H1 (cell line): ENCODE results near the gene CNTF. TPM values are rescaled to one million over a fixed set of nuclear protein-coding genes. Genes with fewer than 3 reads are reported as not detected.

Experiments used
- CTCF ChIA-PET: fragments of 300-600 bp; sonication (Branson Sonifier 250); formaldehyde crosslinking; loops from one replicate; lab custom pipeline; 2021; ENCODE audit not compliant: partially characterized antibody; lab: Charles Lee
- POLR2A ChIA-PET: fragments of 300-600 bp; sonication (Branson Sonifier 250); formaldehyde crosslinking; loops from one replicate; lab custom pipeline; 2021; ENCODE audit warnings: inconsistent platforms; ENCODE audit not compliant: partially characterized antibody; lab: Charles Lee
- DNase-seq, 2 experiments: peaks; one replicate each; pipeline versions ENCODE4 v3.0.0 to v3.0.0-alpha.2; 2010 to 2022; ENCODE audit warnings: low spot score in 2 of 2, low read depth in 1 of 2, mixed read lengths in 1 of 2
- FAIRE-seq: peaks from 2 replicates; lab custom pipeline; 2011; peaks lifted over from hg19 to GRCh38; lab: Jason Lieb, UNC
- H2AFZ ChIP-seq: 2 replicates; pipeline ENCODE4 v1.8.1; 2012; ENCODE audit warnings: low read length, inconsistent platforms
- H2AK5ac ChIP-seq: 2 replicates; pipeline ENCODE4 v1.6.1; 2013; ENCODE audit warnings: low read depth, low read length
- H2BK120ac ChIP-seq: replicated peaks from 2 replicates; pipeline ENCODE3; 2013; ENCODE audit warnings: low read depth, low read length, inconsistent platforms
- H2BK12ac ChIP-seq: 2 replicates; pipeline ENCODE4 v1.6.1; 2013; ENCODE audit warnings: low read depth, low read length
- H2BK15ac ChIP-seq: 2 replicates; pipeline ENCODE4 v1.6.1; 2013; ENCODE audit warnings: low read length
- H2BK20ac ChIP-seq: 2 replicates; pipeline ENCODE4 v1.6.1; 2013; ENCODE audit warnings: low read length
- H2BK5ac ChIP-seq: 2 replicates; pipeline ENCODE4 v1.6.1; 2013; ENCODE audit warnings: low read depth, low read length
- H3K14ac ChIP-seq: 2 replicates; pipeline ENCODE4 v1.6.1; 2013; ENCODE audit warnings: inconsistent platforms; ENCODE audit not compliant: insufficient read length
- H3K18ac ChIP-seq: 2 replicates; pipeline ENCODE4 v1.6.1; 2013; ENCODE audit warnings: low read length; ENCODE audit errors: extremely low read depth
- H3K23ac ChIP-seq: 2 replicates; pipeline ENCODE4 v1.6.1; 2013; ENCODE audit warnings: inconsistent platforms; ENCODE audit not compliant: insufficient read length
- H3K23me2 ChIP-seq: 2 replicates; pipeline ENCODE4 v1.6.1; 2013; ENCODE audit warnings: low read depth, low read length
- H3K27ac ChIP-seq: 2 replicates; pipeline ENCODE4 v1.6.1; 2011; ENCODE audit warnings: low read depth, low read length, inconsistent platforms
- H3K27me3 ChIP-seq, 4 experiments: replicated peaks in 1 of 4; 1 replicate in 1 of 4; 2 replicates in 3 of 4; pipeline versions ENCODE4 v1.6.1 to v1.8.1; 2011 to 2013; ENCODE audit warnings: low read length in 3 of 4, mild to moderate bottlenecking in 3 of 4, inconsistent platforms in 2 of 4, mixed read lengths in 2 of 4, moderate library complexity in 1 of 4; ENCODE audit not compliant: control insufficient read depth in 3 of 4, insufficient read depth in 3 of 4; ENCODE audit errors: extremely low read depth in 1 of 4
- H3K36me3 ChIP-seq, 4 experiments: 2 replicates each; pipeline versions ENCODE4 v1.6.1 to v1.8.1; 2011 to 2013; ENCODE audit warnings: mild to moderate bottlenecking in 4 of 4, low read length in 3 of 4, moderate library complexity in 2 of 4, control low read depth in 1 of 4, inconsistent platforms in 1 of 4; ENCODE audit not compliant: insufficient read depth in 4 of 4, control insufficient read depth in 2 of 4
- H3K4ac ChIP-seq: replicated peaks from 2 replicates; pipeline ENCODE3; 2013; ENCODE audit warnings: low read length, low read depth, mixed read lengths, inconsistent platforms; ENCODE audit not compliant: insufficient read length
- H3K4me1 ChIP-seq, 4 experiments: replicated peaks in 1 of 4; 1 replicate in 1 of 4; 2 replicates in 3 of 4; pipeline versions ENCODE4 v1.6.1 to v1.8.1; 2011 to 2013; ENCODE audit warnings: low read length in 3 of 4, inconsistent platforms in 2 of 4, mixed read lengths in 1 of 4; ENCODE audit not compliant: insufficient read depth in 4 of 4, control insufficient read depth in 3 of 4
- H3K4me2 ChIP-seq, 2 experiments: 2 replicates each; pipeline versions ENCODE4 v1.6.1 to v1.8.1; 2011 to 2013; ENCODE audit warnings: low read depth in 2 of 2, low read length in 2 of 2, control low read depth in 1 of 2, inconsistent platforms in 1 of 2, mild to moderate bottlenecking in 1 of 2; ENCODE audit not compliant: insufficient read depth in 1 of 2
- H3K4me3 ChIP-seq, 4 experiments: fragments of 200-600, 300-600 bp in 1 of 4; sonication (generic), shearing (Covaris generic), sonication (Bioruptor Twin) in 1 of 4; 2 replicates each; pipeline versions ENCODE4 v1.5.1 to v1.8.1; 2011 to 2016; ENCODE audit warnings: low read length in 4 of 4, low read depth in 3 of 4, control low read depth in 2 of 4, inconsistent platforms in 2 of 4, mild to moderate bottlenecking in 2 of 4, mixed read lengths in 1 of 4, moderate library complexity in 1 of 4; ENCODE audit not compliant: insufficient read depth in 2 of 4; ENCODE audit errors: extremely low read depth in 1 of 4
- H3K56ac ChIP-seq: replicated peaks from 2 replicates; pipeline ENCODE3; 2013; ENCODE audit warnings: low read depth, mild to moderate bottlenecking, mixed read lengths, low read length, inconsistent platforms; ENCODE audit not compliant: insufficient read length
- H3K79me1 ChIP-seq: 2 replicates; pipeline ENCODE4 v1.6.1; 2013; ENCODE audit warnings: low read depth, low read length, control low read depth
- H3K79me2 ChIP-seq, 2 experiments: 2 replicates each; pipeline versions ENCODE4 v1.6.1 to v1.8.1; 2012 to 2013; ENCODE audit warnings: low read length in 2 of 2, mild to moderate bottlenecking in 2 of 2, inconsistent platforms in 1 of 2; ENCODE audit not compliant: insufficient read depth in 2 of 2, control insufficient read depth in 1 of 2
- H3K9ac ChIP-seq, 4 experiments: replicated peaks in 1 of 4; 1 replicate in 1 of 4; 2 replicates in 3 of 4; pipeline versions ENCODE4 v1.6.1 to v1.8.1; 2011 to 2013; ENCODE audit warnings: low read depth in 3 of 4, low read length in 3 of 4, control low read depth in 2 of 4, mild to moderate bottlenecking in 2 of 4, moderate library complexity in 2 of 4, inconsistent platforms in 1 of 4; ENCODE audit errors: extremely low read depth in 1 of 4
- H3K9me3 ChIP-seq, 2 experiments: 2 replicates each; pipeline versions ENCODE4 v1.6.1 to v1.8.1; 2012 to 2013; ENCODE audit warnings: mild to moderate bottlenecking in 2 of 2, moderate library complexity in 2 of 2, control low read depth in 1 of 2, inconsistent platforms in 1 of 2, low read depth in 1 of 2, low read length in 1 of 2, mixed read lengths in 1 of 2; ENCODE audit not compliant: insufficient read depth in 2 of 2
- H4K20me1 ChIP-seq, 2 experiments: replicated peaks in 1 of 2; 2 replicates each; pipeline versions ENCODE3 to v1.8.1; 2011 to 2013; ENCODE audit warnings: inconsistent platforms in 2 of 2, low read length in 2 of 2, mild to moderate bottlenecking in 1 of 2; ENCODE audit not compliant: insufficient read depth in 2 of 2, control insufficient read depth in 1 of 2
- H4K5ac ChIP-seq: 2 replicates; pipeline ENCODE4 v1.6.1; 2013; ENCODE audit warnings: low read length, low read depth, mixed read lengths, inconsistent platforms; ENCODE audit not compliant: insufficient read length
- H4K8ac ChIP-seq: 2 replicates; pipeline ENCODE4 v1.8.0; 2013; ENCODE audit warnings: mild to moderate bottlenecking, moderate library complexity, low read length, inconsistent platforms; ENCODE audit not compliant: insufficient read depth; ENCODE audit errors: extremely low read depth
- H4K91ac ChIP-seq: replicated peaks from 2 replicates; pipeline ENCODE3; 2013; ENCODE audit warnings: low read length, mixed read lengths, inconsistent platforms; ENCODE audit not compliant: insufficient read length
- CBX5 ChIP-seq: fragments of 300-800, 300-1000 bp; sonication (generic); IDR thresholded peaks from 2 replicates; pipeline ENCODE4 v1.7.1; 2016; ENCODE audit warnings: antibody characterized with exemption, low read length, low read depth
- TAF1 ChIP-seq: IDR thresholded peaks from 2 replicates; pipeline ENCODE4 v1.6.1; 2011; ENCODE audit warnings: mild to moderate bottlenecking, low read depth, low read length
- WGBS, 2 experiments: shearing (Covaris generic) in 1 of 2; methylation state at CpG; one replicate each; pipeline versions ENCODE4 v1.1.6 to v1.1.7; 2013 to 2015; ENCODE audit warnings: low lambda C conversion rate in 2 of 2, mixed read lengths in 2 of 2, inconsistent platforms in 1 of 2, low coverage in 1 of 2, missing lambda C conversion rate in 1 of 2; ENCODE audit not compliant: insufficient replicate concordance in 2 of 2, insufficient coverage in 1 of 2, insufficient read length in 1 of 2; ENCODE audit errors: extremely low coverage in 1 of 2, missing lambda C conversion rate in 1 of 2; 5-methylcytosine and 5-hydroxymethylcytosine counted together
- polyA plus RNA-seq, 7 experiments: library from polyadenylated mRNA; depleted of rRNA in 3 of 7; stranded (reverse) in 5 of 7; unstranded in 2 of 7; fragments of >200 nt in 5 of 7; fragments of 200-250 nt in 2 of 7; gene quantifications; 1 replicate in 5 of 7; 2 replicates in 1 of 7; 4 replicates in 1 of 7; pipeline versions ENCODE4 v1.2.1 to v1.2.3, GENCODE V29; 2011 to 2013; ENCODE audit warnings: missing spikeins in 2 of 7, mixed read lengths in 2 of 7
- total RNA-seq: library from RNA; stranded (reverse); fragmentation: NEBNext Ultra II Directional; extraction: Animal tissue kit (Norgen Biotek cat#: 25700); gene quantifications from 2 replicates; pipeline ENCODE4 v1.2.1, GENCODE V29; 2021
- TF ChIP-seq, protein P1 (sequence below): IDR thresholded peaks from 2 replicates; pipeline ENCODE4 v1.6.1; 2012; ENCODE audit warnings: inconsistent platforms

CNTF gene
- total and polyA plus RNA-seq, 2 of the 8 experiments (the other 6 are each of a cell fraction or from before 2014, with no cell fraction given), result 0.41 to 1.5 TPM

DNA sequence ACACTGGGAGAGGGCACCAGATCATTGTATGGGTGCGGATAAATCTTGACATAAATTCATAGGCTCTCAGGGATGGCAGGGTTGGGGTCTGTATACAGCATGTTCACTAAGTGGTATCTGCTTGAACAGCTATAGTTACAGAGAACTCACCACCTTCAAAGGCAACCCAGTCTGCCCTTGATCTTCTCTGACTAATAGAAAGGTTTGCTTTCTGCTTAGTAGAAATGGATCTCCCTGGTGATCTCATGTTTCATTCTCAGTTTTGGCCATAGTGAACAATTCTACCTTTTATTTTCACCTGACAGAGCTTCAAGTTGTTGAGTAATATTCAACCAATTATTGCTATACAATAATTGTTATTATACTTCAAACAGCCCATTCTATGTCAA, 32.4 kb downstream of the CNTF start:
- TF ChIP-seq, protein P1, sequence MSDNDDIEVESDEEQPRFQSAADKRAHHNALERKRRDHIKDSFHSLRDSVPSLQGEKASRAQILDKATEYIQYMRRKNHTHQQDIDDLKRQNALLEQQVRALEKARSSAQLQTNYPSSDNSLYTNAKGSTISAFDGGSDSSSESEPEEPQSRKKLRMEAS, result no peak
- TF ChIP-seq CBX5, result no peak
- no peak for TF ChIP-seq TAF1
- no peaks in the 10 kb centered on the region for H3K23me2 ChIP-seq
- no peak for DNase-seq
- no peak overlapping the region for H4K8ac ChIP-seq
- no peak overlapping the region for H3K4ac ChIP-seq
- H2BK20ac ChIP-seq, result no peak overlapping the region
- H3K18ac ChIP-seq, result no peak overlapping the region
- no peak overlapping the region for H3K4me3 ChIP-seq
- no peak overlapping the region for H2BK12ac ChIP-seq
- H3K9me3 ChIP-seq, result no peaks in the 10 kb centered on the region
- no peak overlapping the region for H3K56ac ChIP-seq
- ChIA-PET POLR2A (no interaction called here), CTCF (interaction anchor here (0.5 to 6.8 kb wide), 14 partner anchors 15 to 507 kb away, joined by 3 to 52 read pairs (median 3); no protein-coding TSS in a partner anchor)
- H4K5ac ChIP-seq, result no peak overlapping the region
- H4K91ac ChIP-seq, result no peak overlapping the region
- H2BK15ac ChIP-seq, result no peak overlapping the region
- H2AK5ac ChIP-seq, result no peak overlapping the region
- no peaks in the 10 kb centered on the region for H3K79me1 ChIP-seq
- no peaks in the 10 kb centered on the region for H3K79me2 ChIP-seq
- no peak overlapping the region for H2AFZ ChIP-seq
- 82% methylated on average over 1 of the region's 1 CpG; no CpG with 5 or more reads in 1 of the 2 experiments for WGBS, 2 experiments
- no peaks in the 10 kb centered on the region for H3K36me3 ChIP-seq
- peaks cover 0 to 7% (median 3%) of the 10 kb centered on the region in 4 experiments; a peak in 3 of 7 replicates for H3K4me1 ChIP-seq
- H4K20me1 ChIP-seq, result no peaks in the 10 kb centered on the region
- no peak overlapping the region for H3K9ac ChIP-seq
- no peak overlapping the region for H3K27ac ChIP-seq
- no peak for FAIRE-seq
- no peak overlapping the region for H3K23ac ChIP-seq
- H2BK120ac ChIP-seq, result no peak overlapping the region
- H3K4me2 ChIP-seq, result no peak overlapping the region
- no peak overlapping the region for H3K14ac ChIP-seq
- no peaks in the 10 kb centered on the region for H3K27me3 ChIP-seq
- no peak overlapping the region for H2BK5ac ChIP-seq
